Breast epithelium (tissue), 3 donors: ENCODE data around the gene TRANK1.

Experiments
- CTCF ChIP-seq, 3 donors: fragments of 450-650 bp; IDR thresholded peaks; one replicate each; pipeline ENCODE4 v1.5.1; 2016 to 2017; ENCODE audit warnings: antibody characterized with exemption in 3 of 3, mild to moderate bottlenecking in 3 of 3, moderate library complexity in 3 of 3
- POLR2AphosphoS5 ChIP-seq, 3 donors: sonication (generic); formaldehyde crosslinking; IDR thresholded peaks; one replicate each; pipeline ENCODE4 v1.6.1; 2017; ENCODE audit warnings: antibody characterized with exemption in 3 of 3

GRCh38 chr3:36867810-36868209, 77.0 kb downstream of the TRANK1 start:
- TF ChIP-seq CTCF (IDR thresholded peaks at IDR 0.05) (no peak), POLR2AphosphoS5 (IDR thresholded peaks at IDR 0.05) (no peak)
